ENCODE data around the gene CSAD. TPM values are rescaled to one million over a fixed set of nuclear protein-coding genes. Genes with fewer than 3 reads are reported as not detected.

CSAD gene
- total and polyA plus RNA-seq, 2 experiments from 2014 or later = 15.7 to 16.8 TPM

DNA sequence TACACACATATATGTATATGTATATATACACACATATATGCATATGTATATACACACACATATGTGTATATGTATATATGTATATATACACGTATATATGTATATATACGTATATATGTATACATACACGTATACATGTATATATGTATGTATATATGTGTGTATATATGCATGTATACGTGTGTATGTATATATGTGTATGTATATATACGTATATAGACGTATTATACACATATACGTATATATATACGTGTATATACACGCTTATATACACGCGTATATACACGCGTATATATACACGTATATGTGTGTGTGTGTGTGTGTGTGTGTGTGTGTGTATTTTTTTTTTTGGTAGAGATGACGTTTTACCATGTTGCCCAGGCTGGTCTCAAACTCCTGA is 33.1 kb downstream of the CSAD start:
- H2AFZ ChIP-seq = no peak overlapping the region
- H3K79me2 ChIP-seq = no peaks in the 10 kb centered on the region
- no peaks in the 10 kb centered on the region for H3K4me1 ChIP-seq (ENCODE audit: insufficient read depth)
- H3K27ac ChIP-seq = no peak overlapping the region
- TF ChIP-seq, protein P1, sequence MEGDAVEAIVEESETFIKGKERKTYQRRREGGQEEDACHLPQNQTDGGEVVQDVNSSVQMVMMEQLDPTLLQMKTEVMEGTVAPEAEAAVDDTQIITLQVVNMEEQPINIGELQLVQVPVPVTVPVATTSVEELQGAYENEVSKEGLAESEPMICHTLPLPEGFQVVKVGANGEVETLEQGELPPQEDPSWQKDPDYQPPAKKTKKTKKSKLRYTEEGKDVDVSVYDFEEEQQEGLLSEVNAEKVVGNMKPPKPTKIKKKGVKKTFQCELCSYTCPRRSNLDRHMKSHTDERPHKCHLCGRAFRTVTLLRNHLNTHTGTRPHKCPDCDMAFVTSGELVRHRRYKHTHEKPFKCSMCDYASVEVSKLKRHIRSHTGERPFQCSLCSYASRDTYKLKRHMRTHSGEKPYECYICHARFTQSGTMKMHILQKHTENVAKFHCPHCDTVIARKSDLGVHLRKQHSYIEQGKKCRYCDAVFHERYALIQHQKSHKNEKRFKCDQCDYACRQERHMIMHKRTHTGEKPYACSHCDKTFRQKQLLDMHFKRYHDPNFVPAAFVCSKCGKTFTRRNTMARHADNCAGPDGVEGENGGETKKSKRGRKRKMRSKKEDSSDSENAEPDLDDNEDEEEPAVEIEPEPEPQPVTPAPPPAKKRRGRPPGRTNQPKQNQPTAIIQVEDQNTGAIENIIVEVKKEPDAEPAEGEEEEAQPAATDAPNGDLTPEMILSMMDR (IDR thresholded peaks at IDR 0.05; ENCODE audit: poor library complexity) = no peak
- no peak for TF ChIP-seq EZH2phosphoT487 (IDR thresholded peaks at IDR 0.05; ENCODE audit: low read depth, severe bottlenecking, unreplicated experiment)
- H3K36me3 ChIP-seq (replicated peaks; ENCODE audit: insufficient read depth, low read depth) = no peaks in the 10 kb centered on the region
- no peaks in the 10 kb centered on the region for H4K20me1 ChIP-seq (ENCODE audit: insufficient read depth, poor library complexity, severe bottlenecking)
- no peaks in the 10 kb centered on the region for H3K9me3 ChIP-seq (ENCODE audit: low read depth)
- H3K9me2 ChIP-seq (replicated peaks; ENCODE audit: insufficient read depth) = no peaks in the 10 kb centered on the region
- WGBS (ENCODE audit: low lambda C conversion rate, missing lambda C conversion rate) = 92% methylated on average over 12 of the region's 15 CpGs
- no peak for DNase-seq (ENCODE audit: low spot score)
- H3K27me3 ChIP-seq = no peaks in the 10 kb centered on the region
- H3K4me3 ChIP-seq = no peak overlapping the region
- no peak overlapping the region for H3K4me2 ChIP-seq

DNA sequence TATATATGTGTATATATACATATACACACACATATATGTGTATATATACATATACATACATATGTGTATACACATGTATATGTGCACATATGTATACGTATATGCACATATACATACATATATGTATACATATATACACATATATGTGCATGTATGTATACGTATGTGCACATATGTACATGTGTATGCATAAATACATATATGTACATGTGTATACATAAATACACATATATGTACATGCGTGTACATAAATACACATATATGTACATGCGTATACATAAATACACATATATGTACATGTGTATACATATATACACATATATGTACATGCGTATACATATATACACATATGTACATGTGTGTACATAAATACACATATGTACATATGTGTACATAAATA is 33.5 kb downstream of the CSAD start:
- H3K36me3 ChIP-seq (replicated peaks; ENCODE audit: insufficient read depth, low read depth) = no peaks in the 10 kb centered on the region
- H3K9me2 ChIP-seq (replicated peaks; ENCODE audit: insufficient read depth) = no peaks in the 10 kb centered on the region
- H4K20me1 ChIP-seq (ENCODE audit: insufficient read depth, poor library complexity, severe bottlenecking) = no peaks in the 10 kb centered on the region
- no peaks in the 10 kb centered on the region for H3K27me3 ChIP-seq
- no peak overlapping the region for H2AFZ ChIP-seq
- H3K4me3 ChIP-seq = no peak overlapping the region
- no peaks in the 10 kb centered on the region for H3K9me3 ChIP-seq (ENCODE audit: low read depth)
- WGBS (ENCODE audit: low lambda C conversion rate, missing lambda C conversion rate) = 95% methylated on average over 5 of the region's 5 CpGs
- no peak overlapping the region for H3K27ac ChIP-seq
- no peak overlapping the region for H3K4me2 ChIP-seq
- no peaks in the 10 kb centered on the region for H3K79me2 ChIP-seq
- DNase-seq (ENCODE audit: low spot score) = no peak
- no peaks in the 10 kb centered on the region for H3K4me1 ChIP-seq (ENCODE audit: insufficient read depth)
- TF ChIP-seq EZH2phosphoT487 (IDR thresholded peaks at IDR 0.05; ENCODE audit: low read depth, severe bottlenecking, unreplicated experiment) (no peak), EZH2 (IDR thresholded peaks at IDR 0.05; ENCODE audit: borderline replicate concordance) (no peak)
- TF ChIP-seq, protein P1 (IDR thresholded peaks at IDR 0.05; ENCODE audit: poor library complexity) = no peak

DNA sequence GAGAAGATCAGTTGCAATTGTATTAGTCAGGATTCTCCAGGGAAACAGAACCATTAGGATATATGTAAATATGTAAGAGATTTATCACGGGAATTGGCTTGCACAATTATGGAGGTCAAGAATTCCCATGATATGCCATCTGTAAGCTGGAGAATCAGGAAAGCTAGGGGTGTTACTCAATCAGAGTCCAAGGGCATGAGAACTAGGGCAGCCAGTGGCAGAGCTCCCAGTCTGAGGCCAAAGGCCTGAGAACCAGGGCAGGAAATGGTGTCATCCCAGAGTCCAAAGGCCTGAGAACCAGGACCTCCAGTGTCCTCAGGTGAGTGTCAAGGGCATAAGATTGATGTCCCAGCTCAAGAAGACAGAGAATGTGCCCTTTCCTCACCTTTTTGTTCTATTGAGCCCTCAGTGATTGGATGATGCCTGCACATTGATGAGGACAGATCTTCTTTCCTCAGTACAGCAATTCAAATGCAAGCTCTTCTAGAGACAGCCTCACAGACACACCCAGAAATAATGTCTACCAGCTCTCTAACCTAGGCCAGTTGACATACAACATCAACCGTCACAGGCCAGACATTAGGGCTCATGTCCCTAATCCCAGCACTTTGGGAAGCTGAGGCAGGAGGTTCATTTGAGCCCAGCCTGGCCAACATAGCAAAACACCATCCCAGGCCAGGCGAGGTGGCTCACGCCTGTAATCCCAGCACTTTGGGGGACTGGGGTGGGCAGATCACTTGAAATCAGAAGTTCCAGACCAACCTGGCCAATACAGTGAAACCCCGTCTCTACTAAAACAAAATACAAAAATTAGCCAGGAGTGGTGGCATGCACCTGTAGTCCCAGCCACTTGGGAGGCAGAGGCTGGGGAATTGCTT is 35.1 kb downstream of the CSAD start:
- Histone ChIP-seq H3K27ac (no peak overlapping the region), H3K4me3 (no peak overlapping the region), H2AFZ (no peak overlapping the region), H3K36me3 (replicated peaks; ENCODE audit: insufficient read depth, low read depth) (no peaks in the 10 kb centered on the region), H3K4me1 (ENCODE audit: insufficient read depth) (no peaks in the 10 kb centered on the region), H3K9me2 (replicated peaks; ENCODE audit: insufficient read depth) (no peaks in the 10 kb centered on the region), H4K20me1 (ENCODE audit: insufficient read depth, poor library complexity, severe bottlenecking) (no peaks in the 10 kb centered on the region), H3K4me2 (no peak overlapping the region), H3K27me3 (no peaks in the 10 kb centered on the region), H3K79me2 (no peaks in the 10 kb centered on the region), H3K9me3 (ENCODE audit: low read depth) (no peaks in the 10 kb centered on the region)
- 92% methylated on average over 5 of the region's 5 CpGs for WGBS (ENCODE audit: low lambda C conversion rate, missing lambda C conversion rate)
- TF ChIP-seq, protein P1 (IDR thresholded peaks at IDR 0.05; ENCODE audit: poor library complexity) = no peak
- no peak for TF ChIP-seq EZH2phosphoT487 (IDR thresholded peaks at IDR 0.05; ENCODE audit: low read depth, severe bottlenecking, unreplicated experiment)
- no peak for TF ChIP-seq EZH2 (IDR thresholded peaks at IDR 0.05; ENCODE audit: borderline replicate concordance)
- peak; percentile 62 for DNase-seq (ENCODE audit: low spot score)

All from hepatocyte (in vitro differentiated cells).